GM18511 (cell line): ENCODE results near the gene CAMTA1.

ENCODE experiments used
- ATAC-seq: cut with Tn5 transposase; IDR thresholded peaks from one replicate; pipeline ENCODE4 v1.9.1; 2021; ENCODE audit warnings: mild to moderate bottlenecking, moderate library complexity; ENCODE audit not compliant: unreplicated experiment

Gene CAMTA1

DNA sequence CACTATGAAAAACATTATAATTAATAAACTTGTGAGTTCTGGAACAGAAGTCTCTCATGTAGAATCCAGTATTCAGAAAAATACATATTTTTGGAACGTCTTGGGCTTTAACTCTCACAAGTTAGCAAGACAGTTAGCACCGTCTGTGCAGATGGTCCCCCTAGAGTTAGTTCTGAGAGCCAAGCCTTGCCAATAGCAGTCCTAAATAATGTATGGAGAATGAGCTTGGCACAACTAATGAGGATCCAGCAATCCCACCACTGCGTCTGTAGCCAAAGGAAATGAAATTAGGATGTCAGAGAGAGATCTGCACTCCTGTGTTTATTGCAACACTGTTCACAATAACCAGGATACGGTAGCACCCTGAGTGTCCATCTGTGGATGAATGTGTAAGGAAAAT, 931.3 kb downstream of the CAMTA1 start:
- ATAC-seq = no peak

DNA sequence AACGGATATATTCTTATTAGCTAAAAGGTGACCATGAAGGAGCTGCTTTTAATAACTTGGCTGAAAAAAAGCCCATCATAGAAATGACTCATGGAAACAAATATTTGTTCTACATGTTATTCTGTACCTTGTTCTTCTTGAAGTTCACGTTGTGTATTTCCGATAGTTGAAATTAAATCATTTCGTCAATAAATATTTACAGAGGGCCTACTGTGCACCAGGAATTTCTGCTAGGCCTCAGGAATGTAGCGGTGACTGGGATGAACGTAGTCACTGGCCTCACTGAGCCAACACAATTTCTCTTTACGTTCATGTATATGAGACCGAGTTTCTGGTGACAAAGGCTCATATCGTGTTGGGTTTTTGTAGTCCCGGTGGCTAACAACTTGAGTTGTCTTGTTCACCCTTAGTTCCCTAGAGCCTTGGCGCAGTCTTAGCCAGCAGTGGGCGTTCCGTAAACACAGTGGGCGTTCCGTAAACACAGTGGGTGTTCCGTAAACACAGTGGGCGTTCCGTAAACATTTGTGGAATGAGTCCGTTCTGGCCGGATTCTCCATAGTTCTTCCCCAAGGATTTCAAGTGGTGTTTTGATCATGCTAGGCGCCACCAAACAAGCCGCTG, 932.6 kb downstream of the CAMTA1 start:
- no peak for ATAC-seq

DNA sequence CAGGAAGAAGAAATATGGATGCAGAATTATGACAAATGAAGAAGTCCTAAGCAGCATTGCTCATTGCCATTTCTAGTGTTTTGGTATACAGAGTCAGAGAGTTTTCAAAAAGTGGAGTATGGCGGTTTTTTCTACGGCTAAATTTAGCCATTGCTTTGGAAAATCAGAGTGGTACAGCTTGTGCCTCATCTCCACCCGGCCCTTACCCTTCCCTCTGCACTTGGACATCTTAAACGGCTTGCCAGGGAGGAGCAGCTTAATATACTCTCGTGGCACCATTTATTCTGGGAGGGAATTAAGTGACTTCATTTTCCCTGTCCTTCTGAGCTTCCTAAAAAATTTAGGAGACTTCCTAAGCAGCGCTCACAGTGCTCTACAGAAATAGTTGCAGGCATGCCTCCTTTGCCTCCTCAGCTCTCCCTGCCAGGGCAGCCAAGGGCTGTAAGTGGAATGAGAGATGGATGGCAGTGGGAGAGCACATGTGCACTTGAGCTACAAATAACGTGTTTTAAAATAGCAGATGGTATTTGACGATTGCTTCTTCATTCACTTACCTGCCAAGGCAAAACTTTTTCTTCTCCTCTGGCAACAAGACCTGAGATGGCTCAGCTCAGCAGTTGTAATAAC, 934.3 kb downstream of the CAMTA1 start:
- no peak for ATAC-seq

DNA sequence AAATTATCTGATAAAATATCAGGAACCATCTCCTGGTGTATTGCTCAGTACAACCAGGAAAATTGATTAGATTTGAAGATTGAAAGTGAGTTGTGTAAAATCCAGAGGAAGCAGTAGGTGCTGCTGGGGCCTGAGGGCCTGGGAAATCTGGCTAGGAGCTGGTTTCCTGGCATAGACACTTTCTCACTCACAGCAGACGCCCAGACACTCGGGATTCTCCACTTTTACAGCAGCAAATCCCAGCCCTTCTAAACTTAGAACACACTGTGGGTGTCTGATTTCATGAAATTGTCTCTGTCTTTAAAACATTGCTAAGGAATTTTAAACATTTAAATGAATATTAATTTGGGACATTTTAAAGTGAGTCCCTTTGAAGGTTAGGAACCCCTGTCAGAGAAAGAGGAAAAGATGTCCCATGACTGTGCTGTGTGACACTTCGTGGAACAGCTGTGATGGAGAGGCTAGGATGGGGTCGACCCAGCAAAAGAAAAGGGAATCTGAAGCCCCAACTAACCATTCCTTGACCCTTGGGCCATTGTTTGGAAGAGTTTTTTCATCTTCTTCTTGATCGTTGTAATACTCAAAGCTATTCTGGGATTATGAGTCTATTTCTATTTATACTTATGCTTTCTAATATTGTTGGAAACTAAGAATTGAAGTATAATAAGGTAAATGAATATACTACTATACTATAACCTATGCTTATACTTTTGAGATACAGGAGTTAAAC, 936.9 kb downstream of the CAMTA1 start:
- ATAC-seq = no peak

- no peak for ATAC-seq
These were observed 937.4 kb downstream of the CAMTA1 start for GRCh38 chr1:7722670-7723012.

DNA sequence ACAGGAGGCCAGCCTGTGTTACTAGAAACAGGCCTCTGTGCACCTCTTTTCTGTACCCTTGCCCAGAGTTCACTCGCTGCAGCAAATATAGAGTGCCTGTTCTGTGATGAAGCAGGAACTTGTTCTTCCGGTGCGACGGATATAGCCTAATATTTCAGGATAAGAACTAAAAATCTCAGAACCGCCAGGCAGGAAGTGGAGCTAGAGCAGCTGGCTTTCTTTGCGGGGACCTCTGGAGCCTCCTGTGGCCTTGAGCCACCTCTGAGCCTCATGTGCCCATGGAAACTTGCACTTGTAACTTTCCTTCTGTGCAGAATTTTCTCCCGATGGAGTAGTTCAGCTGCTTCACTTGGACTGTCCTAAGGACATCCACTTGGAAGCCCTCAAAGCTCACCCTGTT, 941.4 kb downstream of the CAMTA1 start:
- ATAC-seq = no peak

DNA sequence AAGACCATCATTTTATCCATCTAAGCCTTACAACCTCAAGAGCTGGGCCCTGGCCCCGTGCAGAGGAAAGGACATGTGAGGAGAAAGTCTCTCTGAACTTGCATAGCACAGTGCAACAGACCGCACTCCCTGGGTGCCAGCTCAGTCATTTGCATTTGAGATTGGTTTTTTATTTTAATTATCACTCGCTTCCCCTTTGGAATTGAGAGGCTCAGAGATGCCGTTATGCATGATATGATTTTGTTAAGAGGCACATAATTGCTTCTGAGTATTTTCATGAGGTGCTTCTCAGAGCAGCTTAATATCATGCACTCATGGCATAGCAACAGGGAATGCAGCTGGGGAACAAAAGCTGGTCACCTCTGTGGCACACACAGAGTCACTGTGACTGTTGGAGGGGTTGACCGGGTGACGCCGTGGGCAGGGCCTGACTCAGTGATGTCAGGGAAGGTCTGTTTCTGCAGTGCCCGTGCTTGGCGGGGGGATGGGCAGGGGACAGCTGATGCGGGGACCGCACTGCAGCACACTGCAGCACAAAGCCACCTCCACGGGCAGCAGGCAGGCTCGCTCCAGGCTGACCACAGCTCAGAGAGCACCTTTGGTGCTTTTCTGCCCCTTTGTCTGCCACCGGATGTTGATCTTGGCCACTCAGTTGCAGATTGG, 942.7 kb downstream of the CAMTA1 start:
- no peak for ATAC-seq

DNA sequence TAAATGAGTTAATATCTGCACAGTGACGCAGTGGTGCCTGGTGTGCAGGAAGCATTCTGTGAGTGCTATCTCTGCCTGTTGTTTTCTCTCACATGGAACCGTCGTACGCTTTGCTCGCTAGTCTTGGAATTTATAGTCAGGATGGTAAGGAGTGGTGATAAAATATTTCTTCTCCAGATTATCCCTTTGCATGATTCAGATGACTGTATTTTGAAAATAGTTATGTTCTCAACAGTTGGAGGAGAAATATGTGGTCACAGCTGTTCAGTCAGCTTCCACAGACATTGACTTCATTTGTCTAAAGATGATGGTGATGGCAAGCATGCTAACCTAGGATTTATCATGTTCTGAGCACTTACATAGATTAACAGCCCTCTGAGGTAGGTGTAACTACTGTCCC, 944.5 kb downstream of the CAMTA1 start:
- ATAC-seq = no peak

- ATAC-seq = no peak
These were observed 947.1 kb downstream of the CAMTA1 start for GRCh38 chr1:7732331-7732730.

GRCh38 chr1:7733276-7733675, 948.0 kb downstream of the CAMTA1 start:
- no peak for ATAC-seq

DNA sequence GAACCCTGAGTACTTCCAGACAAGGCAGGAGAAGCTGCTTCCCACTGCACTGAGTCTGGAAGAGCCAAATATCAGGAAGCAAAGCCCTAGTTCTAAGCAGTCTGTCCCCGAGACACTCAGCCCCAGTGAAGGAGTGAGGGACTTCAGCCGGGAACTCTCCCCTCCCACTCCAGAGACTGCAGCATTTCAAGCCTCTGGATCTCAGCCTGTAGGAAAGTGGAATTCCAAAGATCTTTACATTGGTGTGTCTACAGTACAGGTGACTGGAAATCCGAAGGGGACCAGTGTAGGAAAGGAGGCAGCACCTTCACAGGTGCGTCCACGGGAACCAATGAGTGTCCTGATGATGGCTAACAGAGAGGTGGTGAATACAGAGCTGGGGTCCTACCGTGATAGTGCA, 952.8 kb downstream of the CAMTA1 start:
- no peak for ATAC-seq

DNA sequence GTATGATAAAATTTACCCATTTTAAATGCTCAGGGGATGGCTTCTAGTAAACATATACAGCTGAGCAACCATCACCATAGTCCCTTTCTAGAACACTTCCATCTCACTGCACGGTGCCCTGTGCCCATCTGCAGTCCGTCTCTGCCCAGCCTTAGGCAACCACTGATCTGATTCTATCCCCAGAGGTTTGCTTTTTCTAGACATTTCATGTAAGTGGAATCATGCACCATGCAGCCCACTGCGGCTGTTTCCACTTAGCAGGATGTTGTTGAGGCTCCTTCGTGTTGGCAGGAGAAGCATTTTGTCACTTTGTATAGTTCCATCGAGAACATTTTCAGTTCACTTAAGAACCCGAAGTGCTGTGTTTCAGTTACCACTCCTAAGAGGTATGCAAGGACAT, 958.1 kb downstream of the CAMTA1 start:
- no peak for ATAC-seq

DNA sequence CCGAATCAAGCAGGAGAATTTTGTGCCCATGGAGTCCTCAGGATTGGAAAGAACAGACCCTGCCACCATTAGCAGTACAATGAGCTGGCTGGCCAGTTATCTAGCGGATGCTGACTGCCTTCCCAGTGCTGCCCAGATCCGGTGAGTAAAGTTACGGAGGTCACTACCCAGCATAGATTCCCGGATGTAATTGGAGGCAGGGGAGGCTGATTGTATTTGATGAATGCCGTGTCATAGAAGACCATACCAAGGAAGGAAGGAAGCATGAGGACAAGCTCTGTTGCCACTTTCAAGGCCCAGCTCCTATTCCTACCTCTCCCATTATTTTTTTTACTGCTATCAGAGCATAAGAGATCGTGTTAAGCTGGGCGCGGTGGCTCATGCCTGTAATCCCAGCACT, 959.6 kb downstream of the CAMTA1 start:
- ATAC-seq = no peak

DNA sequence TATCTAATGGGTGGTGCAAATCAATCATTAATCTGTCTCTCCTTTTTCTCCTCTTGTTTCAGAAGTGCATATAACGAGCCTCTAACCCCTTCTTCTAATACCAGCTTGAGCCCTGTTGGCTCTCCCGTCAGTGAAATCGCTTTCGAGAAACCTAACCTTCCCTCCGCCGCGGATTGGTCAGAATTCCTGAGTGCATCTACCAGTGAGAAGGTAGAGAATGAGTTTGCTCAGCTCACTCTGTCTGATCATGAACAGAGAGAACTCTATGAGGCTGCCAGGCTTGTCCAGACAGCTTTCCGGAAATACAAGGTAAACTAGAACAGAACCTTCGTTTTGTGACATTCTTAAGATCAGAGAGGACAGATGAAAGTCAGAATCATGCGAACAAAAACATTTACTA, 960.5 kb downstream of the CAMTA1 start:
- no peak for ATAC-seq

DNA sequence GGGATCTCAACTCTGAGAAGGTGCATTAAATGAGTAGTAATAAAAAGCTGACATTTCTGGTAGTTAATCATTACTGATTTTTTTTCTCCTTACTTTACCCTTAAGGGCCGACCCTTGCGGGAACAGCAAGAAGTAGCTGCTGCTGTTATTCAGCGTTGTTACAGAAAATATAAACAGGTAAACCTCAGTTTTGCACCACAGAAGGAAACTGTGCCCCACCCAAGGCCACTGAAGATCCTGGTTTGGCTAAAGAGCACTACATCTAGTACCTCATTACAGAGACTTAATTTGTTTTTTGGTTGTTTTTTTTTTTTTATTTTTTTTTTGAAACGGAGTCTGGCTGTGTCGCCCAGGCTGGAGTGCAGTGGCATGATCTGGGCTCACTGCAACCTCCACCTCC, 962.4 kb downstream of the CAMTA1 start:
- no peak for ATAC-seq

DNA sequence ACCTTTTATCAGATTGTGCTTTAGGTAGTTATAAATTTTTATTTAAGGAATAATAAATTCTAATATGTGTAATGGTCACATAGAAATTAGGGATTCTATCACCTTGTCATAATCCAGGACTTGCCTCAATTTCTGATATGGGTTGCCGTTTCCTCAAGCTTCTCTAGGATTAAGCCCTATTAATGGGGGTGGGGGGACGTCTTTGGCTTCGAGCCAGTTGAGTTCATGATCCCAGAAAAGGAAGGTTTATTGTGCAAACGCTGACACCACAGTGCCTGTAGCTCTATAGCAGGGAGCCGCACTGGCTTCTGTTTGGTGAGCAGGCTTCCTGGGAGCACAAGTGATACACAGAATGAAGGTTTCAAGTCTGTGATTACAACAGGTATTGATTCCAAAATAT, 963.9 kb downstream of the CAMTA1 start:
- no peak for ATAC-seq

DNA sequence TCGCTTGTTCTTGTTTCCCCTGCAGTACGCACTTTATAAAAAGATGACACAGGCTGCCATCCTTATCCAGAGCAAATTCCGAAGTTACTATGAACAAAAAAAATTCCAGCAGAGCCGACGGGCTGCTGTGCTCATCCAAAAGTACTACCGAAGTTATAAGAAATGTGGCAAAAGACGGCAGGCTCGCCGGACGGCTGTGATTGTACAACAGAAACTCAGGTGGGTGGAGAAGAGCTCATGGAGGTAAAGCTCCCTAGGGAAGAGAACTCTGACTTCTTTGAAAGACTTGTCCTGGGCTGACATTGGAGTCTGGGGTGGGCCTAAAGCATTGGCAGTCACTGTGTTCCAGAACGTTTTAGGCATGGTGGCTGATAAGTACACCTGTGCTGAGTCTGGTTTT, 965.9 kb downstream of the CAMTA1 start:
- ATAC-seq = no peak

GRCh38 chr1:7752512-7753417, 967.5 kb downstream of the CAMTA1 start:
- no peak for ATAC-seq

GRCh38 chr1:7753641-7754040, 968.4 kb downstream of the CAMTA1 start:
- no peak for ATAC-seq

DNA sequence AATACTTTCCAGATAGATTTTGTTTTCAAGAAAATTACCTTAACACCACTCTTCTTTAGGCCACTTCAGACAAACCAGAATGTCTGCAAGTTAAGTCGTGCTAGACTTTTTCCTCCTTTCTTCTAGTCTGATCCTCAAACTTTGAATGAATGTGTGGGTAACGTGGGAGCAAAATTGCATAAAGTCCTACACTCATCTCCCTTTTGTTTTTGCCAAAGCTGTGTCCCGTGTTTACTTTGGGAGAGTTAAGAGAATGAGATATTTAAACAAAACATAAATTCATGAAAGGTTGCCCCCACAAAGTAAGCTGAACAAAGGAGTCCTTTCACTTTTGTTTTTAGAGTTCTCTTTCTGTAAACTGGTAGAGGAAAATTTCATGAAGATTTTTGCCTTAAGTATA, 969.0 kb downstream of the CAMTA1 start:
- ATAC-seq = no peak

DNA sequence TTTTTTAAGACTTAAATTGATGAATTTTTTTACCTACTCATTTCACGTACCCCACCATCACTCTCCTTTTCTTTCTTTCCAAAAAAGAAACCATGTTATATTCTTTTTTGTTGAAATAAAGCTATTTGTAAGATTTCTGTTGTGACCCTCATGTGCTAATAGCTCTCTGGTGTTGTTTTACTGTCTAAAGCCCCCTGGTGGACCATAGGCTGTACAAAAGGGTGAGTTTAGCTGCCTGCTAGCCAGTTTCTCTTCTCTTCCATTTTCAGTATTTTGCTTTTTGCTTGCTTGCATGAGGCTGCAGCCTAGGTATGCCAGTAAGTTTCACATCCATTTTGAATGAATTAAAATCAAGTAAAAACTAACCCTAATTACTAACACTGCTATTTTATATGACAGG, 970.2 kb downstream of the CAMTA1 start:
- ATAC-seq = no peak
